GM18507 (cell line): Measurements from ENCODE around the gene CEACAM8.
"Not testable (repeated sequence)": the region's sequence is repeated elsewhere in the genome, so short reads cannot be mapped to it uniquely, and the experiment has no call there.

Experiments used
- DNase-seq: peaks from one replicate; pipeline ENCODE4 v3.0.0; 2011; ENCODE audit warnings: low read depth; ENCODE audit not compliant: insufficient read length; ENCODE audit errors: extremely low spot score
- FAIRE-seq: peaks from 2 replicates; lab custom pipeline; 2011; peaks lifted over from hg19 to GRCh38; lab: Jason Lieb, UNC

CEACAM8 gene

GRCh38 chr19:42548552-42548951, 46.2 kb downstream of the CEACAM8 start:
- no peak for DNase-seq

GRCh38 chr19:42547929-42548328, 46.8 kb downstream of the CEACAM8 start:
- no peak for FAIRE-seq

More at GRCh38 chr19:42548552-42548951, 46.2 kb downstream of the CEACAM8 start:
- FAIRE-seq = no peak

GRCh38 chr19:42546831-42547500, 47.8 kb downstream of the CEACAM8 start:
- DNase-seq (no peak), FAIRE-seq (no peak)

More at GRCh38 chr19:42547929-42548328, 46.8 kb downstream of the CEACAM8 start:
- no peak for DNase-seq

DNA sequence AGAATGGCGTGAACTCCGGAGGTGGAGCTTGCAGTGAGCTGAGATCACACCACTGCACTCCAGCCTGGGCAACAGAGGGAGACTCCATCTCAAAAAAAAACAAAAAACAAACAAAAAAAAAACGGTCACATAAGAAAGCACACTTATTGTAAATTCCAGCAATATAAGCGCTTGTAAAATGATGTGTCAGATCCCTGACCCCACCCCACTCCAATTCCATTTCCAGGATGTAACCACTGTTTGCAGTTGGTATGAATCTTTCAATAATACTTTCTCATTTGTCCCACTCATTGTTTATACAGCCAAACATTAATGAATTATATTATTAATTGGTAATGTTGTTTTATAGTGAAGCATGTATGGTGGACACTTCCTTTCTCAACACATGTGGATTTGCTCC, 50.6 kb downstream of the CEACAM8 start:
- no peak for DNase-seq
- no peak for FAIRE-seq

DNA sequence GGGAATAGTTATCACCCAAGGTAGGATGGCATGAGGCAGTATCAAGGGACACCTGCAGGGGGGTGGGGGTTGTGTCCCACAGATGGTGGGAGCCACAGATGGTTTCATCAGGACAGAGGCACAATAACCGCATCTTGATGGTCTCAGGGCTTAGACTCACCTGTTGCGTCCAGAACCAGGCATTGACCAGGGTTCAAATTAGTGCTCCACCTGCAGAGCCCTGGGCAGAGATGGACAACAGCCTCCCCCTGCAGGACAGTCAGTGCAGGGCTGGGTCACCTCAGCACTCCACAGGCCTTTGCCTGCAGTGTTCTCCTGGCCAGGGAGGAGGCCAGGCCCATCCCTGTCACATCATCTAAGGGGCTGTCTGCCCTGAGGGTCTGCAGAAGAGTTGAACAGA, 51.9 kb downstream of the CEACAM8 start:
- DNase-seq = no peak

GRCh38 chr19:42540071-42540553, 54.6 kb downstream of the CEACAM8 start:
- FAIRE-seq (no peak), DNase-seq (no peak)

More for the DNA sequence above, 51.9 kb downstream of the CEACAM8 start:
- FAIRE-seq = no peak

GRCh38 chr19:42538841-42539709, 55.6 kb downstream of the CEACAM8 start:
- DNase-seq (no peak), FAIRE-seq (no peak)

- not testable (repeated sequence) for DNase-seq, FAIRE-seq
Measured at GRCh38 chr19:42535276-42535675, 59.4 kb downstream of the CEACAM8 start.

GRCh38 chr19:42534391-42534790, 60.3 kb downstream of the CEACAM8 start:
- no peak for FAIRE-seq

DNA sequence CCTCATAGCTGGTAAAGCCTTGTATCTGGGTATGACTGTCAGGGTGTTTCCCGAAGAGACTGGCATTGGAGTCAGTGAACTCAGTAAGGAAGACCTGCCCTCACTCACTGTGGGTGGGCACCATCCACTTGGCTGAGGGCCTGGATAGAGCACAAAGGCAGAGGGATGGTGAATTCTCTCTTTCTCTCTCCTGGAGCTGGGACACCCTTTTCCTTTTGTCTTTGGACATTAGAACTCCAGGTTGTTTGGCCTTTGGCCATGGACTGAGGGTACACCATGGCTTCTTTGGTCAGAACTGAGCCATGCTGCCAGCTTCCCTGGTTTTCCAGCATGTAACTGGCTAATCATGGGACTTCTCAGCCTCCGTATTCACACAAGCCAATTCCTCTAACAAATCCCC, 61.8 kb downstream of the CEACAM8 start:
- DNase-seq = no peak
- no peak for FAIRE-seq

More at GRCh38 chr19:42534391-42534790, 60.3 kb downstream of the CEACAM8 start:
- no peak for DNase-seq

DNA sequence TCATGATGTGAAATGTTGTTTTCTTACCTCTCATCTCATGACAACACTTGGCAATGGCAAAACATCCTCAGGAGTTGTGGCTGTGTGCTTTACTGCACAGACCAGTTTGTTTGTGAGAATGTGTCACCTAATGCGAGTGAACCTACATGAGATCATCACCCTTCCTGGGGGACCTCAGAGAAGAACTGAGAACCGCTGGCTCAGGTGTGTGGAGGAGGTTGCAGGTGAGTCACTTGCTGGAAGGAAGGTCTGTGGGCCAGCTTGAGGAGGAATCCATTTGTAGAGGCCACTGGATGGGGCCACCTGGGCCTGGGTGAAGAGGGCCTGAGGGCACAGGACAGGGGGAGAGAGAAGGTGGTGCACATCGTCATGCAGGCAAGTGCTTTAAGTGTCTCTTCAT, 63.4 kb downstream of the CEACAM8 start:
- FAIRE-seq (no peak), DNase-seq (no peak)
